K562 (cell line): Measurements from ENCODE around the gene ADCY1.
"Not testable (repeated sequence)": the region's sequence is repeated elsewhere in the genome, so short reads cannot be mapped to it uniquely, and the experiment has no call there.

Experiments used
- EGR1 ChIP-seq: fragments of 450-650 bp; conservative IDR thresholded peaks from 2 replicates; pipeline ENCODE4 v1.6.1; 2017; ENCODE audit warnings: mild to moderate bottlenecking
- GTF2F1 ChIP-seq: IDR thresholded peaks from 2 replicates; pipeline ENCODE4 v1.6.1; 2011; ENCODE audit warnings: low read depth, low read length, improper control_type of control experiment
- POLR2A ChIP-seq: fragments of 450-650 bp; conservative IDR thresholded peaks from 2 replicates; pipeline ENCODE4 v1.6.1; 2016
- RNF2 ChIP-seq: sonication (generic); IDR thresholded peaks from 2 replicates; pipeline ENCODE4 v1.6.1; 2016

- not testable (repeated sequence) for TF ChIP-seq GTF2F1, RNF2, EGR1, POLR2A
Measured at GRCh38 chr7:45740573-45740972, 166.4 kb downstream of the ADCY1 start.
